HG03575 (cell line): ENCODE measurements around the gene PTPRN2.

ENCODE experiments used
- ATAC-seq: cut with Tn5 transposase; IDR thresholded peaks from one replicate; pipeline ENCODE4 v1.9.1; 2021; ENCODE audit not compliant: unreplicated experiment, insufficient number of reproducible peaks, low FRiP score; ENCODE audit errors: extremely low read depth

Gene PTPRN2

GRCh38 chr7:157635669-157636068 is 952.0 kb downstream of the PTPRN2 start:
- ATAC-seq, result no peak

- no peak for ATAC-seq
Measured at GRCh38 chr7:157635148-157635500, 952.5 kb downstream of the PTPRN2 start.

GRCh38 chr7:157634401-157635147 is 953.0 kb downstream of the PTPRN2 start:
- ATAC-seq, result no peak

- no peak for ATAC-seq
Measured at GRCh38 chr7:157633465-157634185, 954.0 kb downstream of the PTPRN2 start.

GRCh38 chr7:157630301-157630853 is 957.2 kb downstream of the PTPRN2 start:
- no peak for ATAC-seq

GRCh38 chr7:157628456-157628855 is 959.2 kb downstream of the PTPRN2 start:
- ATAC-seq, result no peak

GRCh38 chr7:157627646-157628045 is 960.0 kb downstream of the PTPRN2 start:
- no peak for ATAC-seq

- ATAC-seq, result no peak
Measured at GRCh38 chr7:157627033-157627432, 960.6 kb downstream of the PTPRN2 start.

GRCh38 chr7:157625973-157626742 is 961.5 kb downstream of the PTPRN2 start:
- no peak for ATAC-seq

GRCh38 chr7:157623556-157623955 is 964.1 kb downstream of the PTPRN2 start:
- no peak for ATAC-seq

- no peak for ATAC-seq
Measured at GRCh38 chr7:157622408-157623205, 965.0 kb downstream of the PTPRN2 start.

- no peak for ATAC-seq
Measured at GRCh38 chr7:157622000-157622399, 965.6 kb downstream of the PTPRN2 start.

GRCh38 chr7:157621131-157621681 is 966.4 kb downstream of the PTPRN2 start:
- no peak for ATAC-seq

GRCh38 chr7:157620616-157621015 is 967.0 kb downstream of the PTPRN2 start:
- ATAC-seq, result no peak

- ATAC-seq, result no peak
Measured at GRCh38 chr7:157619753-157620525, 967.7 kb downstream of the PTPRN2 start.

- ATAC-seq, result no peak
Measured at GRCh38 chr7:157618823-157619606, 968.6 kb downstream of the PTPRN2 start.

GRCh38 chr7:157618091-157618726 is 969.4 kb downstream of the PTPRN2 start:
- no peak for ATAC-seq
